Right lobe of liver (tissue), 4 donors: Measurements from ENCODE around the gene ST6GALNAC6.

ENCODE experiments used
- POLR2A ChIP-seq: fragments of 450-650 bp; IDR thresholded peaks from one replicate; pipeline ENCODE4 v1.6.1; 2017; ENCODE audit warnings: antibody characterized with exemption, mild to moderate bottlenecking
- TF ChIP-seq, protein P1 (sequence below), 4 donors: fragments of 200-600 bp in 3 of 4; fragments of 450-650 bp in 1 of 4; IDR thresholded peaks; one replicate each; pipeline versions ENCODE4 v1.5.1 to v1.8.0; 2016 to 2022; ENCODE audit warnings: antibody characterized with exemption in 4 of 4, mild to moderate bottlenecking in 2 of 4
- donor health status: DM: no; HTN: no; CAD: no.
- donor health status: DM: no; HTN: no; CAD: no.
- donor health status: DM: no; HTN: yes; CAD: no.

DNA sequence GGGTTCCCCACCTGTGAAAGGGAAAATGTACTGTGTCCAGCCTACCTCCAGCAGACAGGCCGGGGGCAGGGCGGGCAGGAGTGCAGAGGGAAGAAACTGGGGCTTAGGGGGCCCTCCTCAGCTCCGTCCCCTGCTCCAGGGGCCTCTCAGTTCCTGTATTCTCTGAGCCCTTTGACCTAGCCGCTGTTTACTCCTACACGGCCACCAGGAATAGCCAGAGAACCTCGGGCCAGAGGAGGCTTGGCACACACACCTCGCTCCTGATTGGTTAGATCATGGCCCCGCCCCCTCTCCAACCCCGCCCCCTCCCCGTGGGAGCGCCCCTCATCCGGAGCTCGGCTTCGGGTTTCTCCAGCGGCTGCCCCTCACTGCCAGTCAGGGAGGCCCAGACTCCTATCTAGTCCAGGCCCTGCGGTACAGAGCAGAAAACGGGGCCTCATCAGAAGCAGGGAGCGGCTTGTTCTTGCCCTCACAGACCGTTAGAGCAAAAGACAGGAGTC, 2.2 kb downstream of the ST6GALNAC6 start:
- TF ChIP-seq POLR2A = peak; percentile 48
- TF ChIP-seq, protein P1, sequence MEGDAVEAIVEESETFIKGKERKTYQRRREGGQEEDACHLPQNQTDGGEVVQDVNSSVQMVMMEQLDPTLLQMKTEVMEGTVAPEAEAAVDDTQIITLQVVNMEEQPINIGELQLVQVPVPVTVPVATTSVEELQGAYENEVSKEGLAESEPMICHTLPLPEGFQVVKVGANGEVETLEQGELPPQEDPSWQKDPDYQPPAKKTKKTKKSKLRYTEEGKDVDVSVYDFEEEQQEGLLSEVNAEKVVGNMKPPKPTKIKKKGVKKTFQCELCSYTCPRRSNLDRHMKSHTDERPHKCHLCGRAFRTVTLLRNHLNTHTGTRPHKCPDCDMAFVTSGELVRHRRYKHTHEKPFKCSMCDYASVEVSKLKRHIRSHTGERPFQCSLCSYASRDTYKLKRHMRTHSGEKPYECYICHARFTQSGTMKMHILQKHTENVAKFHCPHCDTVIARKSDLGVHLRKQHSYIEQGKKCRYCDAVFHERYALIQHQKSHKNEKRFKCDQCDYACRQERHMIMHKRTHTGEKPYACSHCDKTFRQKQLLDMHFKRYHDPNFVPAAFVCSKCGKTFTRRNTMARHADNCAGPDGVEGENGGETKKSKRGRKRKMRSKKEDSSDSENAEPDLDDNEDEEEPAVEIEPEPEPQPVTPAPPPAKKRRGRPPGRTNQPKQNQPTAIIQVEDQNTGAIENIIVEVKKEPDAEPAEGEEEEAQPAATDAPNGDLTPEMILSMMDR (IDR thresholded peaks at IDR 0.05) = no peak
